Kidney glomerular epithelial cell (primary cell): ENCODE data around the gene HMX3.

ENCODE experiments used
- DNase-seq: peaks from one replicate; lab custom pipeline; 2025; lab: John Stamatoyannopoulos, UW

HMX3 gene

DNA sequence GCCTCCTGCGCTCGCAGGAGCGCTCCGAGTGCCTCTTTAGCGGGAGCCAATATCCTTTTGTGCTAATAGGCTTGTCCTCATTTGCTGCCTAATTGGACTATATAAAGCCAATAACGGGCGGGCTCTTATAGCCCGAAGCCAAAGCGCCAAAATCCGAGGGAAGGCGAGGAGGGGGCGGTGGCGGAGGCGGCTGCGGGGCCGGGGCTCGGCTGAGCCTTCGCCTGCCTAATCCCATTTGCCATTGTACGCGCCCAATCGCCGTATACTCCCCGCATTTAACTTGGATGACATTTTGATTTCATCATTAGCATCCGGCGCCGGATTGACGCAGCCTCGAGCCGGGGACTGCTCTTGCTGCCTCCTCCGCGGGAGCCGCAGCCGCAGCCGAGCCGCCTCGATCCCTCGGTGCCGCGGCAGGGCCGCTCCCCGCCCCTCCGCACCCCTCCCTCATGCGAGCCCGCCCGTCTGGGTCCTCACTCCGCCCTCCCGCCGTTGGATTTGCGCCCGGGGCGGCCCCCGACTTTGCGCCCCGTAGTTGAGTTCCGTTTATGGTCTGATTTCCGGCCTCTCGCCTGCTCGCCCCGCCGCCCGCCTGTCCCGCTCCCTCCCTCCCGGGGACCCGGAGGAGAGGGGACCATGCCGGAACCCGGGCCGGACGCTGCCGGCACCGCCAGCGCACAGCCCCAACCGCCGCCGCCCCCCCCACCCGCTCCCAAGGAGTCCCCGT is at the start of gene HMX3:
TSS of gene HMX3 (plus strand) at position 556 of the 727 bp plus-strand sequence. CDS start at position 637, 81 bp downstream.
- DNase-seq: no peak

DNA sequence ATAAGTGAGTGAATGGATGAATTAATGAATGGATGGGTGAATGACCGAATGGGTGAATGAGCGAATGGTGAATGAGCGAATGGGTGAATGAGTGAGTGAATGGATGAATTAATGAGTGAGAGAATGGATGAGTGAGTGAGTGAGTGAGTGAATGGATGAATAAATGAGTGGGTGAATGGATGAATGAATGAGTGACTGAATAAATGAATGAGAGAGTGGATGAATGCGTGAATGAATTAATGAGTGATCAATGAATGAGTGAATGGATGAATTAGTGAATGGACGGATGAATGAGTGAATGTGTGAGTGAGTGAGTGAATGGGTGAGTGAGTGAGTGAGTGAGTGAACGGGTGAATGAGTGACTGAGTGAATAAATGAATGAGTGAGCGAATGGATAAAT is 49.5 kb upstream of the HMX3 start:
- no peak for DNase-seq

DNA sequence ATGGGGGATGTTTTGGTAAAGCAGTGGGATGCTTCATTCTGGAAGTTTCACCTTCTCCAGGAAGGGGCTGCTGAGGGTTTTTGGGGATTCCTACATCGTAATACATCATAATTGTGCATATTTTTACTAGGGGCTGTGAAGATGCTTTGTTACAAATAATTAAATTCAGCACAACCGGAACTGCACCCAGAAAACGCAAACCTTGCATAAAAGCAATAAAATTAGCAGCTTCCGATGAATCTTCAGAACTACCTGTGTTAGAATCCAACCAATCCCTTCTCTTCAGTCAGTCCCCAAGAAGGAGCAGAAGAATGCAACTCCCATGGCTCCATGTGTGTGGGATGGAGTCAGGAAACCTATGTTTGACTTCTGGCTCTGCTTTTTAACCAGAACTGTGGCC is 48.4 kb upstream of the HMX3 start:
- no peak for DNase-seq

DNA sequence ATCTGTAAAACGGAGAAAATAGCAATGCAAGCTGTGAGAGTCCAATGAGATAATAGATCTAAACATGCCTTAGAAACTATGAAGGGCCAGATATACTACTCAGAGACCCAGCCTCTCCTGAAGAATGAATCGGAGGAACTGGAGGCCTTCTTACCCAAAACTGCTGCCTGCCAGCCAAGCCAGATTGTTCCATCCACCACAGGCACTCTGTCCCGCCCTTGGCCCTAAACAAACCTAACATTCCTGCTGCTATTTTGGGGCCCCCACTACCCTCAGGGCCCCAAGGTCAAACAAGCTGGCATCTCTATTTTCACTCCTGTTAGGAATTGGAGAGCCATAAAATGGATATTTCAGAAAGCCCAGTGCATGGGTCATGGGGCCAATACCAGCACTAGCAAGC is 48.0 kb upstream of the HMX3 start:
- no peak for DNase-seq

DNA sequence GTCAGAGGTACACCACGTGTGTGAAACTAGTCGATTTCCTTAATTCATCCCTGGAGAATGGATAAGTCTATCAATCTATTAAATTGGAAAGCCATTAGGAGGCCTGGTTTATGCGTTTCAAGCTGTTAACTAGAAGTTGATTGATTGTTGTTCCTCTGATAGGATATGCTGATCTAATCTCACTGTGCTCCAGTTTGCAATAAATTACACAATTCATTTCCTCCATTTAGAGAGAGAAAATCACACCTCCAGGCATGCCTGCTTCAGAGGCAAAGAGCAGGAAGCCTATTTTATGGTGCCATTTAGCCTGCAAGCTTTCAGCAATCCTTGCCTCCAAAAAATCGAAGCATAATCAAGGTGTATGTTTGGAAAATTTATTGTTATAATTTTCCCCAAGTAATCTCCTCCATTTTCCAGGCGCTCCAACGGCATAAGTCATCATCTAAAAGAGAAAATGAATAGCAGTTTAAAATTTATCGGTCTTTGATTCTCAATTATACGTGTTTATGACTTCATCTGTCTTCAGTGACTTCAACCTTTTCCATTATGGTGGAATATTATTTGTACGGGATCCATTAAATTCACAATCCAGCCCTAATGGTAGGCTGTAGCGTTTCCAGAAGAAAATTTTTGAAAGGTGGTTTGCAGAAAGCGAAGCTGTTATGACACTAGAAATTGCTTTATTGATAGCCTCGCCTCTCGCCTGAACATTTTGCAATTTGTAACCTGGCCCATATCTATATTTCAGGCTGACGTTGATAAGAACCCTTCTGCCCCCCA is 42.9 kb upstream of the HMX3 start:
- no peak for DNase-seq

DNA sequence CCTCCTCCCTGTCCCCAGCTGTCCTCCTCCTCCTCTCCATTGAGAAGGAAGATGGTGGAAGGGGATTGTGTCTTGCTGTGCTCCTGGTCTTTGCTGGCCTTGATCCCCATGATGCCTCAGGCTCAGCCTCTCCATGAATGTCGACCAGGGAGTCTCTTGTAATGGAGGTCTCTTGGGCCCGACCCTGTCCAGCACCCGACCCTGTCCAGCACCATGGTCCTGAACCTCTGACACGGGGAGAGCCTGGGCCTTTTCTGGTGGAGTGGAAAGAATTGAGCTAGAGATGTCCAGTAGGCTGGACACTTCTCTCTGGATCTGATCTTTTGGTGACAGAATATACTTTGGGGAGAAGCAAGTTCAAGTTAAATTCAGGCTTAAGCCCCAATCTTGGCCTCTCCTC is 42.3 kb upstream of the HMX3 start:
- DNase-seq: no peak

DNA sequence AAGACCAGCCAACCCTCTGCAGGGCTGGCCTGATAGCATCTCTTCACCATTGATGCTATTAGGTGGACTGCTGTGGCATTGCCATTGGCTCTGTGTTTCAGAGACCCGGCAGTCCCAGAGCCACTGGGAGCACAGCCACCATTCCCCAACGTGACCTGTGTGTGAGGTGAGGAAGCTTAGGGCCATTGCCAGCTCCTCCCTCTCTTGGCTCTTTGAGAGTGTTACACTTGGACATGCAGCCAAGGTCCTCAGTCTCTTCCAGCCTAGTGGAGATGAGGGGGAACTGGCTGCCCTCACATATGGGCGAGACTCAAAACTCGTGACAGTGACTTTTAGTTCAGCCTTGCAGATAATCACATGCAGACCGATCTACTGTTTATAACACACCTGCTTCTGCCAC is 39.3 kb upstream of the HMX3 start:
- no peak for DNase-seq

DNA sequence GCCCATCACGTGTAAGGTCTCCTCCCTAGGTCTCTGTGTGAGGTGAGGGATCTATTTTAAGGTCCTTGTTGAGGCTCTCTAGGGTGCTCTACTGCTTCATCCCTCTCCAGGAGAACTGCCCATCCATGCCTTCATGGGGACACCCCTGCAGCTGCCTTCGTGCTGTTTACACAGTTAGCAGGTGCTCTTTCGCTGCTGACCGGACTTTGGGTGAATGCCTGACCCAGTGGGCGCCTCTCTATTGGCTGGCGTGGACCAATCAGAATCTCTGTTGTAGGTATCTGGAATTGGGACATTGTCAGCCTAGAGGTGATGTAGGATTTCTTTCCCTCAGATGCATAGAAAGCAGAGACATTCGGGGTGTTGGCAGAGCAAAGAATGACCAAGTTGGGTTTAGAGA is 38.7 kb upstream of the HMX3 start:
- no peak for DNase-seq

DNA sequence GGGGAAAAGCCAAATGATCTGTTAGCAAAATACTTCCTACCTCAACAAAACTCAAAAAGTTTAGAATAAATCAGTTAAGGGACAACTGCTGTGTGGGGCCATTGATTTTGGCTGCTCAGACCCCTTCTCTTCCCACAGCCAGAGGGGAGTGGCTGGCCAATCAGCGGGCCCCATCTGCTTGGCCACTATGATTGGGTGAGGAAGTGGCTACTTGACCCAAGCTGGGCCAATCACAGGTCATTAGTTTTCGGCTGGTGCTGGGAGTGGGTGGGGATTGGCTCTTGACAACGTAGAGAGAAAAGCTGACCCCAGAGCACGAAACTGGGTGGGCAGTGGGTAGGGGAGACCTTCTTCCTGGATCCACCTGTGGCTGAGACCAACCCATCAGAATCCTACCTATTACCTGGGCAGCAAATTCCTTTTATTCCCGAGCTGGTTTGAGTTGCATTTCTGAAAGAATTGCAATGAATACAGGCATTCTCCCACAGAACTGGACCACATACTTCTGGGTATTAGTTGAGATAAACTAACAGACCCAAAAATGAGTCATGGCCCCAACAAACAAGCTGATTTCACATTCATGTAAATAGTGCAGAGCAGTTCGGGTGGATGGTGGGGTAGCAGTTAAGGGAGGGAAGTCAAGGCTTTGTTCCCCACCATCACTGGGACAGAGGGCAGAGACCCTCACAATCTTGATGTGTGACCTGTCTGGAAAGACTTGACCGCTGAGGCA is 35.6 kb upstream of the HMX3 start:
- DNase-seq: no peak

DNA sequence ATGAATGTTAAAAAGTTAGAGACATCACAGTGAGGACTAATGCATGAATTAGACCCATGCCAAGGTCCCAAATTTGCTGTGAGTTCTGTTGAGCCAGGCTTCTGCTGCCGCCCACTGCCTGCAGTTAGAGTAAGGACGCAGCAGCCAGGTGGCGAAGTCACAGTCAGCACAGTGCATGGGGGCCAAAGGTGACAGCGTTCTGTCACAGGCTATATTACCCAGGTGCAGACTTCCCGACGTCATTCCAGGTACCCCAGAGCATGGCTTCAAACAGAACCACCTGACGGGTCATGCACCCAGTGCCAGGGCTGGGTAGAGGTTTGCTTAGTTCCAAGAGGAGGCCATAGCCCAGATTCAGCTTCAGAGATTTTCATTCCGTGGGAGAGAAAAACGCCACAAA is 33.9 kb upstream of the HMX3 start:
- DNase-seq: no peak

DNA sequence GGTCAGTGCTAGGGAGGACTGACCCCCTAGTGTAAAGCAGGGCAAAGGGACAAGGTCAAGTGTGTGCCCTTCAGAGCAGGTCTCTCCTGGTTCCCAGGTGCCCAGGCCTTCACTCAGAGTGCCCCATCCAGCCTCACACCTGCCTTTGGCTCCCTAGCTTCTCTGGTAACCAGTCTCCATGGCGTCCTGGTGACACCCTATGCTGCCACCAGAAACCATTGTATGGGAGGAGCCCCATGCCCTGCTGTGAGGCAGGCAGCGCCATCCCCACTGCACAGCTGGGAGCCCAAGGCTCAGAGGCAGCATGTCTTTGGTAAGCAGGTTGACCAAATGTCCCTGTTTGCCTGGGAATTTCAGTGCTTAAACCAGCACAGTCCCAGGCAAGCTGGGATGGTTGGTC is 33.1 kb upstream of the HMX3 start:
- no peak for DNase-seq

DNA sequence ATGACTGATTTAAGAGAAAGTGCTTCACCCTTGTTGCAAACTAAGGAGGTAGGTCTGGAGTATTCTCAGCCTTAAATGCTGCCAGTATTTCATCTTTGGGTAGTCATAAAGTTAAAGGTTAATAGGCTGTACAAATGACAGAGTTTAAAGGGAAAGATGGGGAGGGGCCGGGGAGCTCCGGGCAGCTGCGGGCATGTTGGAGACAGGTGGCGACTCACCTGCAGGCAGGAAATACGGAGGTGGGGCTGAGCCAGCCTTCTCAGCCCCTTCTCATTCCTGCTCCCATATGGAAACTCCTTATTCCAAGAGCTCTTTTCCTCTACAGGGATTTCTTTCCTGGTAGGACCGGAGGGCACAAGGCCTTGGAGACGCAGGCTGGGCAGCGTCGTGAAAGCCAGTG is 31.8 kb upstream of the HMX3 start:
- DNase-seq: no peak

DNA sequence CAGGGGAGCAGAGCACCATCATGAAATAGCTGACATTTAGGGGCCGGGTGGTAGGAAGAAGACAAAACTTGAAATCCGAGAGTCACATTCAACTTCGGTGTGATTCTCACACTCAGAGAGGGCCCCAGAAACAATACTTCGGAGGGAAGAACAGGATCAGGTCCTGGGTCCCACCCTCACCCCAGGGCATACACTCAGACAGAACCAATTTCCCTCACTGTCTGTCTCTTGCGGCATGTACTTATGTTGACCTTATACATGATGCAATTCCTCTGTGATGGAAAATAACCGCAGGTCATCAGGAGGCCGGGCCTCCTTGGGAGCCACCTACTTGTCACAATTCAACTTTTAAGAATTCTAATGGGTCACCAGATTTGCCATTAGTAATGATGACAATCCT is 26.3 kb upstream of the HMX3 start:
- DNase-seq: no peak

DNA sequence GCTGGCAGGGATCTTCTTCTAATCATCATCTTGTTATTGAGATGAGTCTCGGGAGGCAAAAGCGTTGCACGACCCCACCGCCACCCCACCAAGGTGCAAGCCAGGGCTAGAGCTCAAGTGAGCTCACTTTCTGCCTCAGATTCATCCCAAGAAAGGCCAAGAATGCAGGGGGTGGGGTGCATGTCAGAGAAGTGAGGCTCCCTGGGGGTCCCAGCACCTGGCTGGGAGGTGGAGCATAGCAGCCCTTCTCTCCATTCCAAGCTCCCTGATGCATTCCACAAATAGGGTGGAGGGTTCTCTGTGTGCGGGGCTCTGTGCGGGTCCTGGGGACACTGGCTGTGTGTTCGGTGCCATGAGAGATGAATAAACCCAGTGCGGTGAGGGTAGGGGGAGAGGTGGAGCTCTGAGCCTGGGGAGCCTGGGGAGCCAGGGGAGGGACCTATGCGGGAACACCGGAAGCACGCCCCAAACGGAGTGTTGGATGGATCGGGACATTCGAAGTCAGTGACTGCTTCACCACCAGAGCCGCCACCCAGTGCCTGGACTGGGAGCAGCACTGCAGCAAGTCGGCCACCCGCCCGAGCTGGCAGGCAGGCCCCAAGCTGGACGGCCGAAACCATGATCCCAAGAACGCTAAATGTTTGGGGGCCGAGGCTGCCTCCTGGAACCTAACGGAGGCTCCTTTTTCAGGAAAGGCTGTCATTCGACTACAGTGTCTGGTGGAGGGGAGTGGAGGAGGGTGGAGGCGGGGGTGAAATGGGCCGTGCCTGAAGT is 17.9 kb upstream of the HMX3 start:
- DNase-seq: no peak

DNA sequence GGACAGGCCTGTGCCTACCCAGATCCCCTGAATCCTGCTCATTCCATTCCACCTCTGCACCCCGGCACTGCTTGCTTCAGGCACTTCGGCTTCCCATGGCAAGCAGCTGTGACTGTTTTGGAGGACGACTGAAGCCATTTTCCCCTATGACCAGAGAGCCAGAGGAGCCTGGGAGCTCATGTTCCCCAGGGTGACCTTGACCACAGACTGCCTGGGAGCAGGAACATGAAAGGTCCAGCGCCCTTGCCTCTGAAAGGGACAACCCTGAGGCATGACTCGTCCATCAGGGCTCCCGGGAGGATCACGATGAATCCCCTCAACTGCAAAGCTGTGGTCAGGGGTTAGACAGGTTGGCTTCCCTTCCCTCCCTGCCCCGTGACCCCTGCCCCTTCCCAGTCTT is 16.7 kb upstream of the HMX3 start:
- no peak for DNase-seq

DNA sequence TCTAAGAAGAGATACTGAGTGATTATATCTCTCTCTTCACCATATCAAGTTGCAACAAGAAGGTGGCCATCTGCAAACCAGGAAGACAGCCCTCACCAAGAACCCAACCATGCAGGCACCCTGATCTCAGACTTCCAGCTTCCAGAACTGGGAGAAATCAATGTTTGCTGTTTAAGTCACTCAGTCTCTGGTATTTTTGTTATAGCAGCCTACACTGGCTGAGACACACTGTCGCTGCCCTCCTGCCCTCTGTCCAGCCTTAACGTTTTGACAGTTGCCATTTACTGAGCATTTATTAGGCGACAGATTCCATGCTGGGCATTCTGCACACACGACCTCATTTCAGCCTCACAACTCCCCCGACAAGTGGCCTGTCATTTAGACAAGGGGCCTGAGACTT is 9.5 kb upstream of the HMX3 start:
- DNase-seq: no peak

DNA sequence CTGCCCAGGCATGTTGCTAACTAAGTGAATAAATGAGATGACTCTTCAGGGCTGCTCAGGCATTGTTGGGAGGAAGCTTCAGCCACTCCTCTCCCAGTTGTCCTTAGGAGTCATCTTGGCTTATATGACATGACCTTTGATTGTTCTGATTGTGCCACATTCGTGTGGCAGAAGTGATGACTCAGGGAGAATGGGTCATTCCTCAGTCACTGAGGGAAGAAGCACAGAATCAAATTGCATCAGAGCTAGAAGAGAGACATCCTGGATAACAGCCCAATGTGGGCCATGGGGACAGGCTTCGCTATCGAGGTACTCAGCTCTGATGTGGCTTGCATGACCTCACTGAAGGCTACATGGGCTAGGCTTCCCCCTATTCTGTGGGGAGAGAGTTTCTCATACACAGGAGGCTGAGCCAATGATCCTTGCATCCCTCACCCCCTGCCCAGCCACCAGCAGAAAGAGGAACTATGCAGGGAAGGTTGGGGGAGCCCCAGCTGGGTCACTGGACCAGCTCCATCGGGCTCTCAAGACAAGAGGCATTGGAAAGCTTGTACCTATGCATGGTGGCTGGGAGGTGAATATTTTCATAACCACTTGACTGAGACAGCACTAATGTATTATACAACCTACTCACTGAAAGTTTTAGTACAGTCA is 6.0 kb upstream of the HMX3 start:
- no peak for DNase-seq

DNA sequence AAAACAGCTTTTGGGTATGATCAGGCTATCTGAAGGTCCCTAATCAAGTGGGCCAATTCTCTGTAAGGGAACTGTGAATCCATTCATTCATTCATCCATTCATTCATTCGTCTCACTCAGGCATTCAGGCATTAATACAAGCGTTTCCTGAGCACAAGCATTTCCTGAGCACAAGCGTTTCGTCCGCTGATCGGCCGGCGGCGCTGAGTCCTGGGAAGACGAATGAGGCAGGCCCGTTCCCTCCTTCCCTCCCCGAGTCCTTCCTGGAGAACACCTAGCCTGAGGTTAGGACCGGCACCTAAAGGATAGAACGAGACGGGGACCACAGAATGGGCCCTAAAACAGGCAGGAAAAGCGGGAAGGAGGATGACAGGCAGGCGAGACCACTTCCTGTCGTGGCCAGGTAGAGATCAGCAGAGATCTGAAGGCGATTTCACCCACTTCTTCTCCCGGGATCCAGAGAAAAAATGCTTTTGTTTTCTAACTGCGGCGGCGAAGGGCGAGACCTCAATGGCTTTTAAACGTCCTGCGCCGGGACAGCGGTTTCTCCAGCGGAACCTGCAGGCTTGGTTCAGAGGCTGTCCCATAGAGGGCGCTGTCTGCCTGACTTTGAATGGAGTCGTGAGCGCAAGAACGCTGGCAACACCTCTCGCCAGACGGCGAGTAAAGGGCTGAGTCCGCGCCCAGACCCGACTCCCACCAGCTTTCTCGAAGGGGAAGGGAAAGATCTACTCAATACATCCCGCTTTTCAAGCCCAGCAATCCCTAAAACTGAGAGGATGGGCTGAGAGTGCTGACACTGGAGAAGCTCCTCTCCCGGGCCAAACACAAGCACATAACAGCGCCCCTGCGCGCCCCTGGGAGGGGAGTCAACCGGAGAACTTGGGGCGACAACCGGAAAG is 2.9 kb upstream of the HMX3 start:
- DNase-seq: peak; percentile 67

DNA sequence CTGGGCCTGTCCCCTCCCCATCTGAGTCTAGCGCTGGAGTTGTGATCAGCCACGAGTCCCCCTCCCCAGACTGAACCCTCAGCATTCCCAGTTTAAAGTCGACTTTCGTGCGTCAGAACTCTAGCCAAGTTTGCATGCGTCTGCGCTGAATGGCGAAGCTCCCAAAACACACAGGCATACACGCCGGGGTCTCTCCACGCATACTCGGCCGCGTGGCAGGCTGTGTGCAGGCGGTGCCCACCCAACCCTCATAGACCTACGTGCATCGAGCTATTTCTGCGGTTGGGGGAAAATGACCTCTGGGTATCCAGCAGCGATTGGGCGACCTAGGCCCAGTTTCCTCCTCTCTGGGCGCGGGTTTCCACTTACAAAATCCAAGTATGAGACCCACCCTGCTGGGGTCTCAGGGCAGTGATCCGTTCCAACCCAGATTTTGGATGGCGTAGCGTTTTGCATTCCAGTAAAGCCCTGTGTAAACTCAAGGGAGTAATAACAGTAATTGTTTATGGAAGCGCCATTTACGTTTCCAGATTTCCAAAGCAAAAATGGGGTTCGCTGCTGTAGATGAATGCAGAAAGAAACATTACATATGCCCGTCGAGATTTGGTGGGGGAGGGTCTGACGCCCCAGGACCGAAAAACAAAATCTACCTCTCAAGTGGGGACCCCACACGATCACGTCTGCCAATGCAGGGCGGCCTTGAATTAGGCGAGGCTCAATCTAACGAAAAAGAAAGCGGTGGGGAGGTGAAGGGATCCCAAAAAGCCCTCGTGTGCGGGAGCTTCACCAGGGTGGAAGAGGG is 2.0 kb upstream of the HMX3 start:
- no peak for DNase-seq
